Fibroblast of lung (primary cell): ENCODE data around the gene RAB8B. TPM values are rescaled to one million over a fixed set of nuclear protein-coding genes. Genes with fewer than 3 reads are reported as not detected.

Source experiments
- DNase-seq, 2 donors: peaks; one replicate each; pipeline versions ENCODE4 v3.0.0 to v3.0.0-alpha.2; 2010; ENCODE audit warnings: low read depth in 2 of 2
- H2AFZ ChIP-seq: 2 replicates; pipeline ENCODE4 v1.5.1; 2012; ENCODE audit warnings: low read length, control low read depth, inconsistent platforms
- H3K27ac ChIP-seq: 2 replicates; pipeline ENCODE4 v1.5.1; 2011; ENCODE audit warnings: low read length, control low read depth; ENCODE audit not compliant: insufficient read depth
- H3K27me3 ChIP-seq: 2 replicates; pipeline ENCODE4 v1.5.1; 2011; ENCODE audit warnings: mild to moderate bottlenecking, low read length; ENCODE audit not compliant: control insufficient read depth, insufficient read depth
- H3K36me3 ChIP-seq: 2 replicates; pipeline ENCODE4 v1.5.1; 2011; ENCODE audit warnings: low read length; ENCODE audit not compliant: control insufficient read depth, insufficient read depth
- H3K4me1 ChIP-seq: 2 replicates; pipeline ENCODE4 v1.5.1; 2011; ENCODE audit warnings: low read length; ENCODE audit not compliant: control insufficient read depth, insufficient read depth; ENCODE audit errors: extremely low read depth
- H3K4me2 ChIP-seq: 2 replicates; pipeline ENCODE4 v1.5.1; 2011; ENCODE audit warnings: low read length, control low read depth; ENCODE audit not compliant: insufficient read depth; ENCODE audit errors: extremely low read depth
- H3K4me3 ChIP-seq, 4 experiments: fragments of 200-600 bp in 1 of 4; sonication (generic) in 1 of 4; replicated peaks in 1 of 4; 2 replicates each; pipeline ENCODE4 v1.5.1; 2011 to 2016; ENCODE audit warnings: low read length in 4 of 4, low read depth in 3 of 4, mild to moderate bottlenecking in 3 of 4, control low read depth in 2 of 4, inconsistent platforms in 1 of 4, mixed read lengths in 1 of 4; ENCODE audit not compliant: insufficient read depth in 1 of 4; ENCODE audit errors: control extremely low read depth in 1 of 4
- H3K79me2 ChIP-seq: 2 replicates; pipeline ENCODE4 v1.5.1; 2012; ENCODE audit warnings: mild to moderate bottlenecking, low read length, inconsistent platforms; ENCODE audit not compliant: control insufficient read depth, insufficient read depth
- H3K9ac ChIP-seq: 2 replicates; pipeline ENCODE4 v1.5.1; 2011; ENCODE audit warnings: mild to moderate bottlenecking, low read length, control low read depth; ENCODE audit not compliant: insufficient read depth
- H3K9me3 ChIP-seq: 2 replicates; pipeline ENCODE4 v1.5.1; 2012; ENCODE audit warnings: low read depth, low read length; ENCODE audit not compliant: control insufficient read depth, insufficient read depth
- H4K20me1 ChIP-seq: 2 replicates; pipeline ENCODE4 v1.5.1; 2011; ENCODE audit warnings: low read length; ENCODE audit not compliant: control insufficient read depth, insufficient read depth; ENCODE audit errors: extremely low read depth
- EZH2 ChIP-seq: IDR thresholded peaks from 2 replicates; pipeline ENCODE4 v1.5.1; 2012; ENCODE audit warnings: low read length, control low read depth, mild to moderate bottlenecking; ENCODE audit errors: missing control alignments
- polyA plus RNA-seq, 2 donors: library from polyadenylated mRNA; depleted of rRNA in 1 of 2; stranded (reverse) in 1 of 2; unstranded in 1 of 2; fragments of >200 nt; gene quantifications; 2 replicates each; pipeline ENCODE4 v1.2.1, GENCODE V29; 2011 to 2012; ENCODE audit warnings: missing spikeins in 1 of 2
- total RNA-seq: library from RNA; depleted of rRNA; stranded (reverse); fragments of >200 nt; gene quantifications from 2 replicates; pipeline ENCODE4 v1.2.1, GENCODE V29; 2014
- TF ChIP-seq, protein P1 (sequence below), 2 donors: IDR thresholded peaks in 1 of 2; conservative IDR thresholded peaks in 1 of 2; 1 replicate in 1 of 2; 2 replicates in 1 of 2; pipeline ENCODE4 v1.5.1; 2011 to 2012; ENCODE audit warnings: low read length in 2 of 2, control low read depth in 1 of 2, inconsistent platforms in 1 of 2, low read depth in 1 of 2, mild to moderate bottlenecking in 1 of 2

RAB8B gene
- total and polyA plus RNA-seq, 2 donors (not counting 1 experiment from before 2014, with no cell fraction given), result 107 to 111 TPM

DNA sequence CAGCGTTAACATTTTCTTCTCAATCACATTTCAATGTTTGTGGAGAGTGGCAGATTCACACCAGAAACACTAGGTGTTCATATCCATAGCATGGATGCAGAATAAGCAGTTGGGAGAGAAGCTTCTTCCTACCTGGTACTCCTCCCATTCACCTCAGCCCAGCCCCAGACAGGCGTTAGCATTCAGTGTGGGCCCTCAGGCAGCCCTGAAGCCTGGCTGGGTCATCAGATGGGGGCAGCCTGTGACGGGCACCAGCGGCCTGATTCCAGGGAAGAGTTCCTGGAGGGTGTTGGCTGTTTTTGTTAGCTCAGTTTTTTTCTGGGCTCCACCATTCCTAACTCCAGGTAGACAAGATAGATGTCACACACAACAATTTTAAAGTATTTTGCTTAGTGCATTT lies 119.1 kb downstream of the RAB8B start:
- H3K4me3 ChIP-seq, result no peak overlapping the region
- no peak overlapping the region for H3K9ac ChIP-seq
- H3K27me3 ChIP-seq, result no peaks in the 10 kb centered on the region
- H3K27ac ChIP-seq, result no peak overlapping the region
- H4K20me1 ChIP-seq, result no peaks in the 10 kb centered on the region
- no peak overlapping the region for H2AFZ ChIP-seq
- H3K36me3 ChIP-seq, result peaks cover 3% of the 10 kb centered on the region
- TF ChIP-seq, protein P1, sequence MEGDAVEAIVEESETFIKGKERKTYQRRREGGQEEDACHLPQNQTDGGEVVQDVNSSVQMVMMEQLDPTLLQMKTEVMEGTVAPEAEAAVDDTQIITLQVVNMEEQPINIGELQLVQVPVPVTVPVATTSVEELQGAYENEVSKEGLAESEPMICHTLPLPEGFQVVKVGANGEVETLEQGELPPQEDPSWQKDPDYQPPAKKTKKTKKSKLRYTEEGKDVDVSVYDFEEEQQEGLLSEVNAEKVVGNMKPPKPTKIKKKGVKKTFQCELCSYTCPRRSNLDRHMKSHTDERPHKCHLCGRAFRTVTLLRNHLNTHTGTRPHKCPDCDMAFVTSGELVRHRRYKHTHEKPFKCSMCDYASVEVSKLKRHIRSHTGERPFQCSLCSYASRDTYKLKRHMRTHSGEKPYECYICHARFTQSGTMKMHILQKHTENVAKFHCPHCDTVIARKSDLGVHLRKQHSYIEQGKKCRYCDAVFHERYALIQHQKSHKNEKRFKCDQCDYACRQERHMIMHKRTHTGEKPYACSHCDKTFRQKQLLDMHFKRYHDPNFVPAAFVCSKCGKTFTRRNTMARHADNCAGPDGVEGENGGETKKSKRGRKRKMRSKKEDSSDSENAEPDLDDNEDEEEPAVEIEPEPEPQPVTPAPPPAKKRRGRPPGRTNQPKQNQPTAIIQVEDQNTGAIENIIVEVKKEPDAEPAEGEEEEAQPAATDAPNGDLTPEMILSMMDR (conservative IDR thresholded peaks at IDR 0.05 in 1 of 2, IDR thresholded peaks at IDR 0.05 in 1 of 2; ENCODE audit: low read depth in 1 of 2, low read length in 2 of 2), result no peak
- TF ChIP-seq EZH2, result no peak
- no peaks in the 10 kb centered on the region for H3K9me3 ChIP-seq
- H3K4me1 ChIP-seq, result no peaks in the 10 kb centered on the region
- DNase-seq, result no peak
- H3K4me2 ChIP-seq, result no peak overlapping the region
- no peaks in the 10 kb centered on the region for H3K79me2 ChIP-seq

DNA sequence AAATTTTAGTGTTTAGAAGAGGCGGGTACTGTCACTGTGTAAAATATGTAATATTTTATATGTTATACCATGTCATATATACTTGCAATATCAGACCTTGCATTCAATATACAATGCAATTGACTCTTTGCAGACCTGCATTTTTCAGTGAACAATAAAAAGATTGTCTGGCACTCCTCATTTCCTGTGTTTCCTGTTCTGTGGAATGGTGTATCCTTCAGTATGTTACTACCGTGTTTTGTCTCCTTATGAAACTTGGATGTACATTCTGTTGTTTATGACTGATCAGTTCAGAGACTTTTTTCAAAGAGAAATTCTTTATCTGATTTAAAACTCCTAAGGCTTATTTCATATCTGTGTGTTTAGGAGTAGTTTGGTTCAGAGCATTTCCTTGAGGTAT lies 119.5 kb downstream of the RAB8B start:
- Histone ChIP-seq H3K4me3 (no peak overlapping the region), H3K9ac (no peak overlapping the region), H3K27ac (no peak overlapping the region), H3K4me2 (no peak overlapping the region), H3K79me2 (no peaks in the 10 kb centered on the region), H3K36me3 (peaks cover 1% of the 10 kb centered on the region), H2AFZ (no peak overlapping the region), H4K20me1 (no peaks in the 10 kb centered on the region), H3K9me3 (no peaks in the 10 kb centered on the region), H3K27me3 (no peaks in the 10 kb centered on the region), H3K4me1 (no peaks in the 10 kb centered on the region)
- DNase-seq, result no peak
- TF ChIP-seq, protein P1 (conservative IDR thresholded peaks at IDR 0.05 in 1 of 2, IDR thresholded peaks at IDR 0.05 in 1 of 2; ENCODE audit: low read depth in 1 of 2, low read length in 2 of 2), result no peak
- TF ChIP-seq EZH2, result no peak

DNA sequence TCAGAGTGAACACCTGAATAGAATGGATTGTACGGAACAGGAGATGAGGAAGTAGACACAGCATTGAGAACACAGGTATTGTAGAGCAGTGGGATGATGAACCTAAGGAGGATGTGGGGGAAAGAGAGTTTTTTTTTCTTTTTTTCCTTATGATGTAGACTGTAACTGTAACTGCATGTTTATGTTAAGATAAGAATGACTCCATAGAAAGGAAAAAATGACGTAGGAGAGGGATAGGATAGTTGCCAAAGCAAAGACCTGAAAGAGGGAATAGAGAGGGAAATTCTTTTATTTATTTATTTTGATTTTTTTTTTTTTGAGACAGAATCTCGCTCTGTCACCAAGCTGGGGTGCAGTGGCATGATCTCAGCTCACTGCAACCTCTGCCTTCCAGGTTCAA lies 121.2 kb downstream of the RAB8B start:
- peaks cover 1% of the 10 kb centered on the region for H3K36me3 ChIP-seq
- no peak overlapping the region for H3K4me3 ChIP-seq
- no peaks in the 10 kb centered on the region for H3K9me3 ChIP-seq
- no peak overlapping the region for H3K27ac ChIP-seq
- DNase-seq, result no peak
- no peak overlapping the region for H3K4me2 ChIP-seq
- H3K9ac ChIP-seq, result no peak overlapping the region
- TF ChIP-seq EZH2, result no peak
- no peaks in the 10 kb centered on the region for H4K20me1 ChIP-seq
- H2AFZ ChIP-seq, result no peak overlapping the region
- no peaks in the 10 kb centered on the region for H3K79me2 ChIP-seq
- no peaks in the 10 kb centered on the region for H3K4me1 ChIP-seq
- H3K27me3 ChIP-seq, result no peaks in the 10 kb centered on the region
